ENCODE measurements around the gene TSKS.
A peak's percentile ranks its signal among the peaks of the same experiment; 100 is the strongest.

Gene TSKS

GRCh38 chr19:49801966-49802661 is 39.0 kb upstream of the TSKS start:
- Histone ChIP-seq H3K36me3 (ENCODE audit: control insufficient read depth, insufficient read depth, low read length) (no peaks in the 10 kb centered on the region), H3K9me3 (ENCODE audit: control insufficient read depth, low read length) (no peaks in the 10 kb centered on the region), H2AFZ (peak overlapping the region; percentile 7), H3K79me2 (no peaks in the 10 kb centered on the region), H3K9ac (no peak overlapping the region), H3K4me2 (ENCODE audit: low read length) (peak overlapping the region; percentile 96), H3K4me3 (ENCODE audit: low read depth, low read length) (peak overlapping the region; percentile 91), H3K4me1 (peaks cover 5% of the 10 kb centered on the region), H3K27me3 (ENCODE audit: control insufficient read depth, insufficient read depth, low read length) (no peaks in the 10 kb centered on the region), H3K27ac (no peak overlapping the region)
- TF ChIP-seq, protein P1, sequence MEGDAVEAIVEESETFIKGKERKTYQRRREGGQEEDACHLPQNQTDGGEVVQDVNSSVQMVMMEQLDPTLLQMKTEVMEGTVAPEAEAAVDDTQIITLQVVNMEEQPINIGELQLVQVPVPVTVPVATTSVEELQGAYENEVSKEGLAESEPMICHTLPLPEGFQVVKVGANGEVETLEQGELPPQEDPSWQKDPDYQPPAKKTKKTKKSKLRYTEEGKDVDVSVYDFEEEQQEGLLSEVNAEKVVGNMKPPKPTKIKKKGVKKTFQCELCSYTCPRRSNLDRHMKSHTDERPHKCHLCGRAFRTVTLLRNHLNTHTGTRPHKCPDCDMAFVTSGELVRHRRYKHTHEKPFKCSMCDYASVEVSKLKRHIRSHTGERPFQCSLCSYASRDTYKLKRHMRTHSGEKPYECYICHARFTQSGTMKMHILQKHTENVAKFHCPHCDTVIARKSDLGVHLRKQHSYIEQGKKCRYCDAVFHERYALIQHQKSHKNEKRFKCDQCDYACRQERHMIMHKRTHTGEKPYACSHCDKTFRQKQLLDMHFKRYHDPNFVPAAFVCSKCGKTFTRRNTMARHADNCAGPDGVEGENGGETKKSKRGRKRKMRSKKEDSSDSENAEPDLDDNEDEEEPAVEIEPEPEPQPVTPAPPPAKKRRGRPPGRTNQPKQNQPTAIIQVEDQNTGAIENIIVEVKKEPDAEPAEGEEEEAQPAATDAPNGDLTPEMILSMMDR (IDR thresholded peaks at IDR 0.05): peak; percentile 22

DNA sequence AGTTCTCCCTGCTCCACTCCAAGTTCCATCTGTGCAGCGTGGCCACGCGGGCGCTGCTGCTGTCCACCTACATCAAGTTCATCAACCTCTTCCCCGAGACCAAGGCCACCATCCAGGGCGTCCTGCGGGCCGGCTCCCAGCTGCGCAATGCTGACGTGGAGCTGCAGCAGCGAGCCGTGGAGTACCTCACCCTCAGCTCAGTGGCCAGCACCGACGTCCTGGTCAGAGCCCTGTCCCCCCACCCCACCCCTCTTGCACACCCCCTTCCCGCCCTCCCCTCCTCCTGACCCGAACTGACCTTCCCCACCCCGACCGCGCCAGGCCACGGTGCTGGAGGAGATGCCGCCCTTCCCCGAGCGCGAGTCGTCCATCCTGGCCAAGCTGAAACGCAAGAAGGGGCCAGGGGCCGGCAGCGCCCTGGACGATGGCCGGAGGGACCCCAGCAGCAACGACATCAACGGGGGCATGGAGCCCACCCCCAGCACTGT is 38.3 kb upstream of the TSKS start:
- TF ChIP-seq, protein P1 (IDR thresholded peaks at IDR 0.05): no peak

DNA sequence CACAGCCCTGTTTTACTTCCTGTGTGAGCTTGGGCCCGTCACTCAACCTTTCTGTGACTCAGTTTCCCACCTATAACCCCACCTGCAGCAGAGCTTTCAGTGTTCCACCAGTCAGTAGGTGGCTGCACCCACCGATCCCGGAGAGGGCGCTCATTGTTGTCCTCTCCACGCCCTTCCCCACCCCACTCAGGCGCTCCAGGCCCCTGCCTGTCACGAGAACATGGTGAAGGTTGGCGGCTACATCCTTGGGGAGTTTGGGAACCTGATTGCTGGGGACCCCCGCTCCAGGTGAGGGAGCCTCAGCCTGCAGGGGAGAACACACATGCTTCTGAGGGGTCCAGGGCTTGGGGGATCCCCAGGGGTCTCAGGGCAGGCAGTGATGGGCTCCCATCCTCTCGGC is 37.7 kb upstream of the TSKS start:
- no peak overlapping the region for H3K4me3 ChIP-seq (ENCODE audit: low read depth, low read length)
- no peak overlapping the region for H3K9ac ChIP-seq
- no peak overlapping the region for H3K27ac ChIP-seq
- TF ChIP-seq, protein P1 (IDR thresholded peaks at IDR 0.05): no peak
- H3K36me3 ChIP-seq (ENCODE audit: control insufficient read depth, insufficient read depth, low read length): no peaks in the 10 kb centered on the region
- peaks cover 5% of the 10 kb centered on the region for H3K4me1 ChIP-seq
- no peaks in the 10 kb centered on the region for H3K79me2 ChIP-seq
- no peaks in the 10 kb centered on the region for H3K9me3 ChIP-seq (ENCODE audit: control insufficient read depth, low read length)
- H3K27me3 ChIP-seq (ENCODE audit: control insufficient read depth, insufficient read depth, low read length): no peaks in the 10 kb centered on the region
- H2AFZ ChIP-seq: no peak overlapping the region
- H3K4me2 ChIP-seq (ENCODE audit: low read length): no peak overlapping the region

More for the DNA sequence above, 38.3 kb upstream of the TSKS start:
- Histone ChIP-seq H3K4me2 (ENCODE audit: low read length) (peak overlapping the region; percentile 96), H2AFZ (no peak overlapping the region), H3K9me3 (ENCODE audit: control insufficient read depth, low read length) (no peaks in the 10 kb centered on the region), H3K4me3 (ENCODE audit: low read depth, low read length) (peak overlapping the region; percentile 91), H3K27me3 (ENCODE audit: control insufficient read depth, insufficient read depth, low read length) (no peaks in the 10 kb centered on the region), H3K27ac (no peak overlapping the region), H3K4me1 (peaks cover 5% of the 10 kb centered on the region), H3K9ac (no peak overlapping the region), H3K79me2 (no peaks in the 10 kb centered on the region), H3K36me3 (ENCODE audit: control insufficient read depth, insufficient read depth, low read length) (no peaks in the 10 kb centered on the region)

DNA sequence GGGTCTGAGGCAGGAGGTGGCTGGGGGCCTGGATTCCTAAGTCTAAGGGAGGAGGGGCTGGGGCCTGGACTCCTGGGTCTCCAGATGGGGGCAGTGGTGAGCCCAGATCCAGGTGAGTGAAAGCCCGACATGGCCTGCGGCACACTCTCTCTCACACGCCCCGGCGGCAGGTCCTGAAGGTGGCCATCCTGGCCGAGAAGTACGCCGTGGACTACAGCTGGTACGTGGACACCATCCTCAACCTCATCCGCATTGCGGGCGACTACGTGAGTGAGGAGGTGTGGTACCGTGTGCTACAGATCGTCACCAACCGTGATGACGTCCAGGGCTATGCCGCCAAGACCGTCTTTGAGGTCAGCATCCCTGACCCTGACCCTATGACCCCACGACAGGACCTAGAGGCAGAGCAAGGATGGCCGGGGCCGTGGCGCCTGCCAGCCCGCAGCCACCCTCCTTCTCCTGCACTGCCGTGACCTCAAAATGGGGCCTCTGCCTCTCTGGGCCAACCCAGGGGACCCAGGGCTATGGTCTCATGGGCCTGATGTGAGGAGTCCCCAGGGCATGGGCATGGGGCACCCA is 36.8 kb upstream of the TSKS start:
- no peaks in the 10 kb centered on the region for H3K79me2 ChIP-seq
- no peak overlapping the region for H2AFZ ChIP-seq
- TF ChIP-seq, protein P1 (IDR thresholded peaks at IDR 0.05): no peak
- no peak overlapping the region for H3K27ac ChIP-seq
- no peak overlapping the region for H3K4me2 ChIP-seq (ENCODE audit: low read length)
- peaks cover 5% of the 10 kb centered on the region for H3K4me1 ChIP-seq
- no peaks in the 10 kb centered on the region for H3K36me3 ChIP-seq (ENCODE audit: control insufficient read depth, insufficient read depth, low read length)
- no peak overlapping the region for H3K9ac ChIP-seq
- H3K4me3 ChIP-seq (ENCODE audit: low read depth, low read length): no peak overlapping the region
- no peaks in the 10 kb centered on the region for H3K27me3 ChIP-seq (ENCODE audit: control insufficient read depth, insufficient read depth, low read length)
- H3K9me3 ChIP-seq (ENCODE audit: control insufficient read depth, low read length): no peaks in the 10 kb centered on the region

Data from parathyroid adenoma (tissue), 2 donors.